Coronary artery (tissue), 2 donors: ENCODE measurements around the gene CD1D.
A peak's percentile ranks its signal among the peaks of the same experiment; 100 is the strongest.

Source experiments
- DNase-seq: peaks from one replicate; pipeline ENCODE4 v3.0.0-alpha.2; 2017; ENCODE audit warnings: low spot score
- H3K27ac ChIP-seq, 2 donors: fragments of 200-600 bp; sonication (generic); one replicate each; pipeline ENCODE4 v1.5.1; 2016 to 2019
- H3K4me3 ChIP-seq: fragments of 200-600 bp; sonication (generic); 2 replicates; pipeline ENCODE4 v1.5.1; 2016; ENCODE audit warnings: mild to moderate bottlenecking, moderate library complexity
- TF ChIP-seq, protein P1 (sequence below): fragments of 200-600 bp; sonication (generic); IDR thresholded peaks from one replicate; pipeline ENCODE4 v1.5.1; 2019; ENCODE audit warnings: antibody characterized with exemption

Gene CD1D

DNA sequence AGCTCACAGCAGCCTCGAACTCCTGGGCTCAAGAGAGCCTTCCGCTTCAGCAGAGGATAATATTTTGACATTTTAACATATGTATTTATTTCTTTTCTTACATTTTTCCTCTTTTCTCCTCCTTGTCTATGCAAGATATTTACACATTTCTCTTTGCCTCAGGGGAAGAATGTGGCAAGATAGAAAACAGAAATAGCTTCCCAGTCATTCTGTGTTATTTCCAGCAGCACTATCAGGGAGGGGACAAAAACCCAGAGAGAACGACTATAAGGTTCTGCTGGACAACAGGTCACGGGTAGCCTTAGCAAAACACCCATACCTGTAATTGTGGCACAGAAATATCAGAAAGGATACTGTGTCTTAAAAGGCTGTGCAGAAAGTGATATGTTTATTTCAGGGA lies 7.9 kb downstream of the CD1D start:
- Histone ChIP-seq H3K4me3 (no peak overlapping the region), H3K27ac (no peak overlapping the region)
- DNase-seq, result no peak
- TF ChIP-seq, protein P1, sequence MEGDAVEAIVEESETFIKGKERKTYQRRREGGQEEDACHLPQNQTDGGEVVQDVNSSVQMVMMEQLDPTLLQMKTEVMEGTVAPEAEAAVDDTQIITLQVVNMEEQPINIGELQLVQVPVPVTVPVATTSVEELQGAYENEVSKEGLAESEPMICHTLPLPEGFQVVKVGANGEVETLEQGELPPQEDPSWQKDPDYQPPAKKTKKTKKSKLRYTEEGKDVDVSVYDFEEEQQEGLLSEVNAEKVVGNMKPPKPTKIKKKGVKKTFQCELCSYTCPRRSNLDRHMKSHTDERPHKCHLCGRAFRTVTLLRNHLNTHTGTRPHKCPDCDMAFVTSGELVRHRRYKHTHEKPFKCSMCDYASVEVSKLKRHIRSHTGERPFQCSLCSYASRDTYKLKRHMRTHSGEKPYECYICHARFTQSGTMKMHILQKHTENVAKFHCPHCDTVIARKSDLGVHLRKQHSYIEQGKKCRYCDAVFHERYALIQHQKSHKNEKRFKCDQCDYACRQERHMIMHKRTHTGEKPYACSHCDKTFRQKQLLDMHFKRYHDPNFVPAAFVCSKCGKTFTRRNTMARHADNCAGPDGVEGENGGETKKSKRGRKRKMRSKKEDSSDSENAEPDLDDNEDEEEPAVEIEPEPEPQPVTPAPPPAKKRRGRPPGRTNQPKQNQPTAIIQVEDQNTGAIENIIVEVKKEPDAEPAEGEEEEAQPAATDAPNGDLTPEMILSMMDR, result no peak

DNA sequence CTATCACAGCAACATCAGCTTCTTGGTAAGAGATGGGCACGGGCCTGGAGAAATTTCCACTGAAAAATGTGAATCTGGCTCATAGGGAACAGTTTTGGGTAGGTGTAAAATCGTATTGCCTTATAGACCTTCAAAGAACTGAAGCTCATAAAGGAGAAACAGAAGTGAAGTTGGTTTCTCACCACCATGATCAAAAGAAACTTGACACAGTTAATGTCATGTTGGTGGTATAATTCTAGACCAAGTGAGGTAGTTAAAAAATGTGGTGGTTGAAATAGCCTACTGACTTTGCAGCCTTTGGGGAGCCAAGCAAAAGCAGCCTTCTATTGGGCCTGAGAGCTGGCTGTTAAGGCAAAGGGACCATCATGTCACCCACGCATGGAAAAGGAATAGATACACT lies 8.9 kb downstream of the CD1D start:
- H3K4me3 ChIP-seq, result no peak overlapping the region
- TF ChIP-seq, protein P1, result no peak
- DNase-seq, result no peak
- H3K27ac ChIP-seq, result no peak overlapping the region

DNA sequence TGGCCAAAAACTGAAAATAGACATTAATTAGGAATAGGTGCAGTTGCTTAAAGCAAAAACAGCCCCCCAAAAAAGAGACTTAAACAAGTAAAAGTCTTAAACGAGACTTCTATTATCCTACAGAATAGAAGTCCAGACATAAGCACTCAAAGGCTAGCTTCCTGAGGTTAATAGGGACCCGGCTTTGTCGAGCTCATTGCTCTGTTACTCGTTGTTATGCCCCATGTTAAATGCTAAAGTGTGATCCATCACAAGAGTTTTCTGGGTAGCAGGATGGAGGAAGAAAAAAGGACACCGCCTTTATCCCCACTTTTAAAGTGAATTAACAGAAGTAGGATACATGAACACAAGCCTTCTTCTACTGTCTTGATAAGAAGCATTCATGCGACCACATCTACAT lies 10.6 kb downstream of the CD1D start:
- TF ChIP-seq, protein P1, result no peak
- Histone ChIP-seq H3K27ac (no peak overlapping the region), H3K4me3 (no peak overlapping the region)
- DNase-seq, result no peak

DNA sequence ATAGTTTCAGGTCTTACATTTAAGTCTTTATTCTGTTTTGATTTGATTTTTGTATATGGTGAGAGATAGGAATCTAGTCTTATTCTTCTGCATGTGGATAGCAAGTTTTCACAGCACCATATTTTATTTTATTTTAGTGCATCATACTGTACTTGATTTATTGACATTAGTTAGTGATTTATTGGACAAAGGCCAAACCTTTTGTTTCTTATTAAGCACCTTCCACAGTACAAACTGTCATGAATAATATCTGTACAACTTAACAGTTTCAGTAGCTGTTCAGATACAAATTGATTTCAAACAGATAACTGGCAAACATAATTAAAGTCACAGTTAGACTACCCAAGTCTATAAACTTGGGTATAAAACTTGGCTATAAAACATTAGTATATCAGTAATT lies 15.8 kb downstream of the CD1D start:
- TF ChIP-seq, protein P1, result no peak
- no peak for DNase-seq
- Histone ChIP-seq H3K4me3 (no peak overlapping the region), H3K27ac (no peak overlapping the region)

DNA sequence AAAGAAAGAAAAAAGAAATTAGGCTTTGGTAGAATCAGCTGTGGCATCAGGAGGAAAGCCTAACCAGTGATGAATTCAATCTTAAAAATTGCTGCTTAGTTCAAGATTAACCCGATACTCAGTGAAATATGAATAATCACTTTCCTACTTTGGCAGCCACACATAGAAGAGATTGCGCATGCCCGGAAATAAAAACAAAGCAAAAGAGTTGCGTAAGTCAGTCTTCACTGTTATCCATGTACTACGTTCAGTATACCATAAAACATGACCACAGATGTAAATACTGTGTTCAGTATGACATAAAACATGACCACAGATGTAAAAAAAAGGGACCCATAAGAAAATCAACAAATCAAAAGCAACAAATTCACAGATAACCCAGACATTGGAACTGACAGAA lies 19.2 kb downstream of the CD1D start:
- no peak for DNase-seq

DNA sequence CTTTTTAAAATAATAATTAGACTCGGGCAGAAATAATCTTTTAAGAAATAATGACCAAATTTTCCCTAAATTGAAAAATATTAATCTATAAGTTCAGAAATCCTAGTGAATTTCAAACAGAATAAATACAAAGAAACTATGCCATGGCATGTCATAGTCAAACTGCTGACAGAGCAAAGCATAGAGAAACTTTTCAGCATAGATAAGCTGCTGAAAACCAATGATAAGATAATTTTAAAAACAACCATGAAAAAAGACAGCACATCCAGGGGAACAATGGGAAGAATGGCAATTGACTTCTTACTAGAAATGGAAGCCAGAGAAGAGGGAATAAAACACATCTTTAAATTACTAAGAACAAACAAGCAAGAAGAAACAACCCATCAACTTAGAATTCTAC lies 19.8 kb downstream of the CD1D start:
- no peak for DNase-seq
- Histone ChIP-seq H3K4me3 (no peak overlapping the region), H3K27ac (no peak overlapping the region)
- TF ChIP-seq, protein P1, result no peak

More for the DNA sequence above, 19.2 kb downstream of the CD1D start:
- TF ChIP-seq, protein P1, result no peak
- Histone ChIP-seq H3K27ac (no peak overlapping the region), H3K4me3 (no peak overlapping the region)

DNA sequence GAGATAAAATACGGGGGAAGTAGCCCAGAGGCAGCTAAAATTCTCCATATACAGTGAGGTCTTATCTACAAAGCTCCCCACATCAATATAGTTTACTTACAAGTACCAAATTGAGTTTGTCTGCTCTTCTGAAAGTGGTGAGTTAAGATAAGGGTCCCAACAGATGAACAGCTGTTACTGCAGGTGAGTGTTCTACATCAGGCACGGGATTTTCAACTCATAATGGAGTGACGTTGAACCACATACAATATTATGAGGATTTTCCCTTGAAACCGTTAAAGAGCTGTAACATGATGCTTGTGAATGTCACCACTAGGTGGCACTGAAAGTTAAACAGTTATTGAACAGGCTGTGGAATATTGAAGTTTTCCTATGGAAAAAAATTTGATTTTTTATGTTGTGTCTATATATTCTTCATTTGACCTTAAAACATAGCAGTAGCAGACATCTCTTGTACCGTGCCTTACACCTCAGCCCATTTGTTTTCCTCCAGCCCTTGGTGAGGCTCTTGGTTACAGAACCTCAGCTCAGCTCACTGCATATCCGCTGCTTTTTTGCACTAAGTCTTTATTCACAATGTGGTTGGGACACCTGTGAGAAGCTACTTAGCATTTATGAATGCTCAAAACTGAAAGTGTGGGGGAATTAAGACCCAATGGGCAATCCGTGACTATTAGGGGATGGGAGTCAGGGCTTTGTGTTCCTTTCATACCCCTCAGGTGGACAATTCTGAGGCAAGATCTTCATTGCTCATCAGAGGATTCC lies 23.2 kb downstream of the CD1D start:
- TF ChIP-seq, protein P1, result peak; percentile 61
- DNase-seq, result peak; percentile 54
- Histone ChIP-seq H3K4me3 (no peak overlapping the region), H3K27ac (no peak overlapping the region)
